ENCODE data around the gene BTBD9. TPM values are rescaled to one million over a fixed set of nuclear protein-coding genes. Genes with fewer than 3 reads are reported as not detected.

Gene BTBD9
- total RNA-seq, 2 experiments from 2014 or later: 6.2 to 6.4 TPM

DNA sequence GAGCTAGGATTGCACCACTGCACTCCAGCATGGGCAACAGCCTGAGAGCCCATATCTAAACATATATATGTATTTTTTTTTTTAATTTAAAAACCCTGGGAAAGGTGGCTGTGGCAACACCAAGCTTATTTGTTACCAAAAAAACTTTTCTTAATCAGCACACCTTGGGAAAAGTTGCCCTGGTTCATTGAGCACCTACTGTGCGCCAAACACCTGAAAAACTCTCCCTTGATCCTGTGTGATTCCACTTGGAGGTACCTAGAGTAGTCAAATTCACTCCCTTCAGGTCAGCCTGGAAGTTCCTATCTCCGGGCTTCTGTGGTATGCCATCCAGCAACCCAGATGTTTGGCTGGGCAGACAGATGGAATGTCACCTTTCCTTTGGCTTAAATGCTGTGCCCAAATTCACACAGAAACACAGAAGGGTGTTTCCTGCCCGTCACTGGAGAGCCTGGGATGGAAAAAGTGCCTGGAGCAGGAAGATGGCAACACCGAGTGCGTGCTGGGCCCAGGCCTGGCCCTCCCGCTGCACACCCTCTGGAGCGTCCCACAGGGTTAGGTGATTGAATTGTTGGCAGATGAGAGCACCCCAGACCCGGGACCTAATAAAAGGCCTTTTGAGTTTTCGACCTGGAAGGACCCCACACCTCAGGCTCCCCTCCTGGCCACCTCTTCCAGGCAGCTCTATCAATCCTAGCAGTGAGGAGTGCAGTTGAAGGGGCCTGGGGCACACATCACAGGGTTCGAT is 482.7 kb downstream of the BTBD9 start:
- Mint-ChIP-seq H3K36me3 (ENCODE audit: low read depth) (peaks cover 6% of the 10 kb centered on the region), H3K4me1 (ENCODE audit: low read depth) (no peaks in the 10 kb centered on the region), H3K4me3 (no peak overlapping the region), H3K27ac (no peak overlapping the region), H3K9me3 (no peaks in the 10 kb centered on the region), H3K27me3 (no peaks in the 10 kb centered on the region)
- DNase-seq (no peak), ATAC-seq (no peak)
- TF ChIP-seq, protein P1, sequence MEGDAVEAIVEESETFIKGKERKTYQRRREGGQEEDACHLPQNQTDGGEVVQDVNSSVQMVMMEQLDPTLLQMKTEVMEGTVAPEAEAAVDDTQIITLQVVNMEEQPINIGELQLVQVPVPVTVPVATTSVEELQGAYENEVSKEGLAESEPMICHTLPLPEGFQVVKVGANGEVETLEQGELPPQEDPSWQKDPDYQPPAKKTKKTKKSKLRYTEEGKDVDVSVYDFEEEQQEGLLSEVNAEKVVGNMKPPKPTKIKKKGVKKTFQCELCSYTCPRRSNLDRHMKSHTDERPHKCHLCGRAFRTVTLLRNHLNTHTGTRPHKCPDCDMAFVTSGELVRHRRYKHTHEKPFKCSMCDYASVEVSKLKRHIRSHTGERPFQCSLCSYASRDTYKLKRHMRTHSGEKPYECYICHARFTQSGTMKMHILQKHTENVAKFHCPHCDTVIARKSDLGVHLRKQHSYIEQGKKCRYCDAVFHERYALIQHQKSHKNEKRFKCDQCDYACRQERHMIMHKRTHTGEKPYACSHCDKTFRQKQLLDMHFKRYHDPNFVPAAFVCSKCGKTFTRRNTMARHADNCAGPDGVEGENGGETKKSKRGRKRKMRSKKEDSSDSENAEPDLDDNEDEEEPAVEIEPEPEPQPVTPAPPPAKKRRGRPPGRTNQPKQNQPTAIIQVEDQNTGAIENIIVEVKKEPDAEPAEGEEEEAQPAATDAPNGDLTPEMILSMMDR (IDR thresholded peaks at IDR 0.05): no peak
- intact Hi-C loops (cut with micrococcal nuclease): no loop called here
- ChIA-PET CTCF (interaction anchor here (0.9 kb wide), 1 partner anchor 337 kb away, joined by 3 read pairs; no protein-coding TSS in a partner anchor), POLR2A (interaction anchor here (0.6 kb wide), 1 partner anchor 23 kb away, joined by 3 read pairs; no protein-coding TSS in a partner anchor)

- TF ChIP-seq, protein P1 (IDR thresholded peaks at IDR 0.05): no peak
- Mint-ChIP-seq H3K4me1 (ENCODE audit: low read depth) (no peaks in the 10 kb centered on the region), H3K27me3 (no peaks in the 10 kb centered on the region), H3K27ac (no peak overlapping the region), H3K36me3 (ENCODE audit: low read depth) (peaks cover 4% of the 10 kb centered on the region), H3K9me3 (no peaks in the 10 kb centered on the region), H3K4me3 (no peak overlapping the region)
- DNase-seq (no peak), ATAC-seq (no peak)
- intact Hi-C loops (cut with micrococcal nuclease): no loop called here
- CTCF ChIA-PET: no interaction called here
- POLR2A ChIA-PET: no interaction called here
Observed at GRCh38 chr6:38155621-38156204, 484.0 kb downstream of the BTBD9 start.

GRCh38 chr6:38155144-38155543 is 484.6 kb downstream of the BTBD9 start:
- H3K9me3 Mint-ChIP-seq: no peaks in the 10 kb centered on the region
- TF ChIP-seq, protein P1 (IDR thresholded peaks at IDR 0.05): no peak

DNA sequence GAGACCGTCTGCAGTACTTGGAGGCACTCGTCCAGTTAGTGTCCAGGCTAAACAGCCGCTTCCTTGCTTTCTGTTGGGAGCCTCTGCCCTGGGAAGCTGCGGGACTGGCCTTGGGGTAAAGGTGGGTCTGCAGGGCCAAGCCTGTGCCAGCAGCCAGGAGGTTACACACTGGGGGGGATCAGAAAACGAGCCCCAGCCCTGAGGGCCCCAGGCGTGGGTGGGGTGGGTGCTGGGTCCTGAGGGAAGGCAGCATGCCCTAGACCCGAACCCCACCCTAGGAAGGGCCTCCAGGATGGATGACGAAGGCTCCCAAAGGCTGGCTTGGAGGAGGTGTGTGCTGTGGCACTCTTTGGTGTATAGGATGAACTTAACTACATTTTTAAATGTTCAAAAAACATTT is 485.0 kb downstream of the BTBD9 start:
- ChIA-PET CTCF (no interaction called here), POLR2A (no interaction called here)
- no peak for ATAC-seq
- no peaks in the 10 kb centered on the region for H3K27me3 Mint-ChIP-seq
- peak overlapping the region; percentile 40 for H3K27ac Mint-ChIP-seq
- H3K36me3 Mint-ChIP-seq (ENCODE audit: low read depth): peaks cover 2% of the 10 kb centered on the region
- intact Hi-C loops (cut with micrococcal nuclease): no loop called here
- no peaks in the 10 kb centered on the region for H3K4me1 Mint-ChIP-seq (ENCODE audit: low read depth)
- H3K9me3 Mint-ChIP-seq: no peaks in the 10 kb centered on the region
- H3K4me3 Mint-ChIP-seq: no peak overlapping the region
- no peak for DNase-seq
- TF ChIP-seq, protein P1 (IDR thresholded peaks at IDR 0.05): no peak

More at GRCh38 chr6:38155144-38155543, 484.6 kb downstream of the BTBD9 start:
- Mint-ChIP-seq H3K27ac (peak overlapping the region; percentile 40), H3K27me3 (no peaks in the 10 kb centered on the region), H3K4me1 (ENCODE audit: low read depth) (no peaks in the 10 kb centered on the region), H3K36me3 (ENCODE audit: low read depth) (peaks cover 3% of the 10 kb centered on the region), H3K4me3 (no peak overlapping the region)
- ATAC-seq (no peak), DNase-seq (no peak)
- ChIA-PET CTCF (no interaction called here), POLR2A (no interaction called here)
- intact Hi-C loops (cut with micrococcal nuclease): no loop called here

DNA sequence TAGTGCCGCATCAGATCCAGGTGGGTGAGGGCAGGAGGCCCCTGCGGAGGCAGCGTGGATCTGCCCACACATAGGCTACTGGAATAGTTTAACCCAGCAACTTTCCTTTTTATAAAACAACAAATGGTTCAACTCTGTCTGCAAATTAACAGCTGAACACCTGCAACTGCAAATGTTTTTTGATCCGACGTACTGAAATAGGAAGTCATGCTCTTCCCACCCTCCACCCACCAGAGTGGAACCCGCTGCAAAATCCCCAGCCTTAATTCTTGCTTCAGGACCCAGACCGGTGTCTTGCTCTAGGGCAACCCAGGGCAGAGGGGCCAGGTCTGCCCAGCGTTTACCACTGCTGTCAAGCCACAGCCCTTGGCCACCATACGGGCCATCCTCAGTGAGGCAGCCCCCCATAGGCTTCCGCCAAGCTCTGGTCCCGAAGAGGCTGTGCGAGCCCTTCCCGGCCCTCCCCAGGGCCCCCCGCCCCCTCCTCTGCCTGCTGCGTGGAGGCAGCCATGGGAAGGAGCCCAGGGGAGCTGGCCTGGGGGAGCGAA is 485.9 kb downstream of the BTBD9 start:
- H3K27ac Mint-ChIP-seq: no peak overlapping the region
- ChIA-PET CTCF (no interaction called here), POLR2A (no interaction called here)
- no peak for ATAC-seq
- H3K36me3 Mint-ChIP-seq (ENCODE audit: low read depth): peaks cover 2% of the 10 kb centered on the region
- no peak overlapping the region for H3K4me3 Mint-ChIP-seq
- no peaks in the 10 kb centered on the region for H3K27me3 Mint-ChIP-seq
- no peaks in the 10 kb centered on the region for H3K9me3 Mint-ChIP-seq
- intact Hi-C loops (cut with micrococcal nuclease): no loop called here
- H3K4me1 Mint-ChIP-seq (ENCODE audit: low read depth): no peaks in the 10 kb centered on the region
- TF ChIP-seq, protein P1 (IDR thresholded peaks at IDR 0.05): no peak
- DNase-seq: no peak
